ENCODE results near the gene TDRD12. TPM values are rescaled to one million over a fixed set of nuclear protein-coding genes. Genes with fewer than 3 reads are reported as not detected.

Gene TDRD12, protein sequence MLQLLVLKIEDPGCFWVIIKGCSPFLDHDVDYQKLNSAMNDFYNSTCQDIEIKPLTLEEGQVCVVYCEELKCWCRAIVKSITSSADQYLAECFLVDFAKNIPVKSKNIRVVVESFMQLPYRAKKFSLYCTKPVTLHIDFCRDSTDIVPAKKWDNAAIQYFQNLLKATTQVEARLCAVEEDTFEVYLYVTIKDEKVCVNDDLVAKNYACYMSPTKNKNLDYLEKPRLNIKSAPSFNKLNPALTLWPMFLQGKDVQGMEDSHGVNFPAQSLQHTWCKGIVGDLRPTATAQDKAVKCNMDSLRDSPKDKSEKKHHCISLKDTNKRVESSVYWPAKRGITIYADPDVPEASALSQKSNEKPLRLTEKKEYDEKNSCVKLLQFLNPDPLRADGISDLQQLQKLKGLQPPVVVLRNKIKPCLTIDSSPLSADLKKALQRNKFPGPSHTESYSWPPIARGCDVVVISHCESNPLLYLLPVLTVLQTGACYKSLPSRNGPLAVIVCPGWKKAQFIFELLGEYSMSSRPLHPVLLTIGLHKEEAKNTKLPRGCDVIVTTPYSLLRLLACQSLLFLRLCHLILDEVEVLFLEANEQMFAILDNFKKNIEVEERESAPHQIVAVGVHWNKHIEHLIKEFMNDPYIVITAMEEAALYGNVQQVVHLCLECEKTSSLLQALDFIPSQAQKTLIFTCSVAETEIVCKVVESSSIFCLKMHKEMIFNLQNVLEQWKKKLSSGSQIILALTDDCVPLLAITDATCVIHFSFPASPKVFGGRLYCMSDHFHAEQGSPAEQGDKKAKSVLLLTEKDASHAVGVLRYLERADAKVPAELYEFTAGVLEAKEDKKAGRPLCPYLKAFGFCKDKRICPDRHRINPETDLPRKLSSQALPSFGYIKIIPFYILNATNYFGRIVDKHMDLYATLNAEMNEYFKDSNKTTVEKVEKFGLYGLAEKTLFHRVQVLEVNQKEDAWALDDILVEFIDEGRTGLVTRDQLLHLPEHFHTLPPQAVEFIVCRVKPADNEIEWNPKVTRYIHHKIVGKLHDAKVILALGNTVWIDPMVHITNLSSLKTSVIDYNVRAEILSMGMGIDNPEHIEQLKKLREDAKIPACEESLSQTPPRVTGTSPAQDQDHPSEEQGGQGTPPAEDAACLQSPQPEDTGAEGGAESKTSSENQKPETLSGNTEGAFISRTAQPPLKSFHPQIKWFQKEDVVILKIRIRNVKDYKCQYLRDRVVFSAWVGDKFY (N-terminal part only)
- total RNA-seq, result 1 to 10 TPM in 1 of 4 donors, under 1 TPM in 3; 0.06 to 1.0 (median 0.13) TPM
- polyA plus RNA-seq, result not detected
- long read RNA-seq, donor 1, result 0 reads
- long read RNA-seq, donor 2, result 0 reads
- long read RNA-seq, donor 3, partial matches to known transcripts, result 0 of 1 reads
- long read RNA-seq, donor 3, other reads (novel, unspliced or antisense), result 1 of 1 reads
- long read RNA-seq, donor 4, result 0 reads

DNA sequence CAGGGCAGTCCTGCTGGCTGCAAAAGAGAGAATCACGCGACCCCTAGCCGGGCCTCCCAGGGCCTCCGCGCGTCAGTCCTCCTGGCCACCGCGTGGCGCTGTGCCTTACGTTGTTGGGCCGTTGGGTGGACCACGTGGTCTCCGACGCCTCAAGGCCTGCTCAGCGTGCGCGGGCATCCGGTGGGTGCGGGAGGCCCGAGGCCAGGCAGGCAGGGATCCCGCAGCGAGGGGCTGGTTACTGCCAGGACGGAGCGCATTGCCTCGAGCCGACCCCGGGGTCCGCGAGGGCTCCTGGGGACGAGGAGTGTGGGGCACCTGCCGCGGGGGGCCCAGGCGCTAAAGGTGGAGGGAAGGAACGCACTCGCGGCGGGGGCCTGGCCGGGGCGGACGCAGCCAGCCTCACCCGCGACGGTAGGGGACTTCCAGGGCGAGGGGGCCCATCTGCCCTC is at the start of gene TDRD12:
Gene TDRD12 (plus strand): TSS at position 157 of the 449 bp plus-strand sequence. CDS start 306 bp downstream, outside the sequence.
- H3K9me3 ChIP-seq (ENCODE audit: control insufficient read depth, low read length), result no peaks in the 10 kb centered on the region
- no peaks in the 10 kb centered on the region for H3K27me3 ChIP-seq (ENCODE audit: control insufficient read depth, insufficient read depth)
- WGBS, result 91% methylated on average over 44 of the region's 44 CpGs
- DNase-seq (peak in 2 of 3 donors; percentile 45 to 52), ATAC-seq (peak; percentile 16 to 40)
- H3K4me1 ChIP-seq (ENCODE audit: control insufficient read depth, insufficient read depth, low read length), result no peaks in the 10 kb centered on the region
- intact Hi-C loops (cut with DNase I), result no loop called here
- H3K27ac ChIP-seq (ENCODE audit: low read length), result no peak within 1 kb of the TSS
- no peak within 1 kb of the TSS for H3K4me3 ChIP-seq (ENCODE audit: low read length)

DNA sequence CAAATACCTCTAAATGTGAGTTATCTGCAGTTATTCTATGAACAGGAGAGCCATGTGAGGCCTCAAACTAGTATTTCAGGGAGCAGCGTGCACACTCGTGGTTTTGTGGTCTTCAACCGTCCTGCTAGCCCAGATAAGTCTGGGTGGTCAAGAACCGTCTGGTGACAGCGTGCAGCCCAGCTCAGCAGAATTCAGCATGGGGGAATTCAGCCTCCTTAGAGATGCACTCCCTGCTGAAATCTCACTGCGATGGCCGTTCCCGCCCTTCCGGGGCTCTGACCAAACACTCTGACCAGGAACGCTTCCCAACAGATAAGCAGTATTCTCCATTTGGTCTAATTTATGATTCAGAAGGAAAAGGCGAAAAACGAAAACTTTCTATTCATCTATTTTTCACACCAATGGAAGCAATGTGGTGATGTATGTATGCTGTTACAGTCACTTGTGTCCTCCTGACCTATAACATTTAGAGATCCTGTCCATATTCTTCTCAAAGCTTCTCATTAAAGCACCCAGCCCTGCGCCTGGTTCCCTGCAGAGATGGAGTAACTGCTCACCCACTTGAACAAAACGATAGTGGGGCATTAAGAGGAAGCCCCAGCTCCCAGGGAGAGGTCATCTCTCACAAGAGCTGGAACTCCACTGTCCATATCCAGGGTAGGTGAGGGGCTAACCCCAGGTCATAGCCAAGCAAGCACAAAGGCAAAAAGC is 47.5 kb upstream of the TDRD12 start:
- Histone ChIP-seq H3K27ac (ENCODE audit: low read length) (no peak overlapping the region), H3K4me3 (ENCODE audit: low read length) (no peak overlapping the region), H3K4me1 (ENCODE audit: control insufficient read depth, insufficient read depth, low read length) (peaks cover 4% of the 10 kb centered on the region), H3K27me3 (ENCODE audit: control insufficient read depth, insufficient read depth) (no peaks in the 10 kb centered on the region), H3K9me3 (ENCODE audit: control insufficient read depth, low read length) (no peaks in the 10 kb centered on the region)
- intact Hi-C loops (cut with DNase I), result no loop called here
- 73% methylated on average over 14 of the region's 14 CpGs for WGBS
- DNase-seq, result no peak
- no peak for ATAC-seq

DNA sequence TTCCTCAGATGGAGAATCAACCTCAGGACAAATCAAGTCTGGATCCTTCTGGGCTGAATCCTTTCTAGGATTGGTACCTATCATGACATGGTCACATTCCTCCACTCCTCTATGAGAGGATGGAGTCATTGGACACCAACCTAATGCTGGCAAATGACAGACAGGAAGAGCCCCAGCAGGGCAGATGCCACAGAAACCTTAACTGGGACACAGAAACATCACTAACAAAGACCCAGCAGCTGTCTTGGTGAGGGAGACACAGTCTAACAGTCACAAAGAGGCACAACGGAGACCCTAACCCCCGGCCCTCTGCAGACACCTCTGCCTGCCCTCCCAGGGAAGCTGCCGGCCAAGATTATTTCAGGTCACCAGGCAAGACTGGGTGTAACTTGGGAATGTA is 46.7 kb upstream of the TDRD12 start:
- intact Hi-C loops (cut with DNase I), result no loop called here
- H3K9me3 ChIP-seq (ENCODE audit: control insufficient read depth, low read length), result no peaks in the 10 kb centered on the region
- WGBS, result 81% methylated on average over 3 of the region's 3 CpGs
- DNase-seq, result no peak
- H3K27me3 ChIP-seq (ENCODE audit: control insufficient read depth, insufficient read depth), result no peaks in the 10 kb centered on the region
- no peak overlapping the region for H3K4me3 ChIP-seq (ENCODE audit: low read length)
- no peak for ATAC-seq
- H3K27ac ChIP-seq (ENCODE audit: low read length), result no peak overlapping the region
- peaks cover 4% of the 10 kb centered on the region for H3K4me1 ChIP-seq (ENCODE audit: control insufficient read depth, insufficient read depth, low read length)

DNA sequence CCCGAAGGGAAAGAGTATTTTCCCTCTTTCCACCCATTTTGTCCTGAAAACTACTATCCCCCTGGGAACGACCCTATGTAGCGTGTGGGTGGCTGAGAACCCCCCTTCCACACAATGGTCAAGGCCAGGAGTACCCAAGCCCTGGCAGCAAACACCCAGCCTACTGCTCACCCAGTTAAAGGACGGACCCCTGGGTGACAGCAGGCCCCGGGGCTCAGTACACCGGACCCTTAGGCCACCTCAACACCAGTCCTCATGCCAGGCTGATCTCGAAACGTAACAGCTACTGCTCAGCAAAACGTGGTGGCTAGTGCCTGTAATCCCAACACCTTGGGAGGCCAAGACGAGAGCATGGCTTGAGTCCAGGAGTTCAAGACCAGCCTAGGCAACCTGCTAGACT is 46.0 kb upstream of the TDRD12 start:
- no peak for ATAC-seq
- intact Hi-C loops (cut with DNase I), result no loop called here
- Histone ChIP-seq H3K27ac (ENCODE audit: low read length) (no peak overlapping the region), H3K4me3 (ENCODE audit: low read length) (no peak overlapping the region), H3K27me3 (ENCODE audit: control insufficient read depth, insufficient read depth) (no peaks in the 10 kb centered on the region), H3K9me3 (ENCODE audit: control insufficient read depth, low read length) (no peaks in the 10 kb centered on the region), H3K4me1 (ENCODE audit: control insufficient read depth, insufficient read depth, low read length) (peaks cover 4% of the 10 kb centered on the region)
- WGBS, result 88% methylated on average over 10 of the region's 10 CpGs
- no peak for DNase-seq

DNA sequence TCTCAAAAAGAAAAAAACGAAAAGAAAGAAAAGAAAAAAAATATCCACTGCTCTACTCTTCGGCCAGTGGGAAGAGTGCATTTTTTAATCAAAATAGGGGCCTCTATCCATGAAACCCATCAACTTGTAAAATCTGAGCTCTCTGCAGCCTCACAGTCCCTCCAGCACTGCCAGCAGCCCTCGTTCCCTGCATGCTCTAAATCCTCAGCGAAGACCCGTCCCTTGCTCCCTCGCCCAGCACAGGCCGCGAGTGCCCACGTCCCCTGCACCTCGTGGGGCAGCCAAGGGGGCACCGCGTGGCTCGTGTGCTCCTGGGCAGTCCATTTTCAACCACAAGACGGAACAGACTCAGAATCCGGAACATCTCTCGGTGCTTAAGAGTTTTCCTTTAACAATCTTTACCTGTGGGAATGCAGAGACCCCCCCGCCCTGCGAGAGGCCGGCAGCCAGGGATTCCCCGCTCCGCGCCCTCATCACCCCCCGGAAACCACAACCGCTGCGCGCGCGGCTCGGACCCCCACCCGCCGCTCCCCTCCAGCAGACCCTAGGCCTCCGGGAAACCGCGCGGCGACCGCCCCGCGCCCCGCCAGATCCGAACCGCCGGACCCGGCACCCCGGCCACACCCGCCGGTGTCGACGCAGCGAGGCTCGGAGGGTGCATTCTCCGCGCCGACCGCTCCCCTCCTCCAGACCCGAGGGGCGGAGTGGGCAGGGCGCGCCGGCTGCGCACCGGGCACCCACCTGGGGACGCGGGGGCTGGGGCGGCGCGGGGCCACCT is 45.2 kb upstream of the TDRD12 start:
- ATAC-seq, result no peak
- Histone ChIP-seq H3K9me3 (ENCODE audit: control insufficient read depth, low read length) (no peaks in the 10 kb centered on the region), H3K4me1 (ENCODE audit: control insufficient read depth, insufficient read depth, low read length) (peaks cover 4% of the 10 kb centered on the region), H3K27me3 (ENCODE audit: control insufficient read depth, insufficient read depth) (no peaks in the 10 kb centered on the region), H3K27ac (ENCODE audit: low read length) (no peak overlapping the region), H3K4me3 (ENCODE audit: low read length) (peak overlapping the region; percentile 76)
- intact Hi-C loops (cut with DNase I), result no loop called here
- 1% methylated on average over 67 of the region's 67 CpGs for WGBS
- peak in 1 of 3 donors; percentile 55 for DNase-seq

DNA sequence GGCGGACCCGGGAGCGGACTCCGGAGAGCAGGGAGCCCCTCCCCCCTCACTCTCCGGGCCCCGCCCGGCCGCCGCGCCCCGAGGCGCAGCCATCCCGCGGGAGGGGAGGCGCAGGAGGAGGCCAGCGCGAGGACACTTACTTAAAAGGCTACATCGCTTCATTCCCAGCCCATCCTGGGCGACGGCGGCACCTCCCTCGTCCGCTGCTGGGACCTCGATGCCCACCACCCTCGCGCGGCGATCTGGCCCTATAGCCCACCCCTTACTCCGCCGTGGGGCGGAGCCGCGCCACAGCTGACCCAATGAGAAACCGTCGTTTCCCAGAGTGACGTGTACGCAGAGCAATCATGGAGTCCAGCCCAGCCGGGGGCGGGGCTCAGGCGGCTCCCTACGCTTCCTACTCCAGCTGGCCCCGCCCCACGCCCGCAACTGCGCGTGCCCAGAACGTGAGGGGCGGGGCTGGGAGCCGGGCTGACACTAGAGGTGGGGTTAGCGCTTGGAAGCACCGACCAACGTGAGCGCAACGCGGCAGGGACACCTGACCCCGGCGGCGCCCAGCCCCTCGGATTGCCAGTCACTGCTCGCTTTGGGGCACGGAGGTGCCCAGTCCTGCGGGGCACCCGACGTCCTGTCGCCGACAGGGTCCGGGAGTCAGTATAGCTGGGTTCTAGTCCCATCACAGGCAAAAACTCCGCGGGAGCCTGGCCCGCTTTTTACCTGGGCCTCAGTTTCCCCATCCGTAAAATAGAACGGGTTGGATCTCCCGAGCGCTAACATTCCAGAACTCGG is 44.4 kb upstream of the TDRD12 start, which contains the start of gene ANKRD27:
Gene ANKRD27 (minus strand): TSS at position 250 of the 789 bp plus-strand sequence. CDS start 16,165 bp downstream, outside the sequence.
- Histone ChIP-seq H3K27me3 (ENCODE audit: control insufficient read depth, insufficient read depth) (no peaks in the 10 kb centered on the region), H3K9me3 (ENCODE audit: control insufficient read depth, low read length) (no peaks in the 10 kb centered on the region), H3K4me3 (ENCODE audit: low read length) (peak within 1 kb of the TSS; percentile 76), H3K27ac (ENCODE audit: low read length) (peak within 1 kb of the TSS; percentile 56), H3K4me1 (ENCODE audit: control insufficient read depth, insufficient read depth, low read length) (peaks cover 4% of the 10 kb centered on the region)
- intact Hi-C loops (cut with DNase I), result no loop called here
- ATAC-seq, result peak; percentile 97
- under 1% methylated on average over 75 of the region's 75 CpGs for WGBS
- DNase-seq, result peak; percentile 98 to 100 (median 99)

DNA sequence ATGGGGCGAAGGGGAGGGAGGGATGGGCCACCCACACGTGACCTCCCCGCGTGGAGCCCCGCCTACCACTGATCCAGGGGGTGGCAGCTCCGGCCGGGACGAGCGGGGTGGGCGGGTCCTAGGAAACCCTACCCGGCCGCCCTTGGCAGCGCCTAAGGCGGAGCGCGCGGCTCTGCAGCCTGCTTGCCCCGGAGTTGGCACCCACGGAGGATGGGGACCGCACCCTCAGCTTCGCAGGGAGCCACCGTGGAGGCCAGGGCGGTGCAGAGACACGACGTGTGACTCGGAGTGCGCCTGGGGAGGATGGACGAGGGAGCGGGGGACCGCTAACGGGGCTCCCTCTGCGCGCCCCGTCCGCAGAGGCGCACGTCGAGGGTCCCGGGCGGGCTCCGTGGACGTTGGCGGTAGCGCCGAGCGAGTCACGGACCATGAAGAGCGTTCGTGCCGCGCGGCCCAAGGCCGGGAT is 43.8 kb upstream of the TDRD12 start, which contains the start of gene RGS9BP:
Gene RGS9BP (plus strand): TSS at position 129 of the 466 bp plus-strand sequence. CDS start 416 bp downstream, outside the sequence.
- intact Hi-C loops (cut with DNase I), result no loop called here
- peak within 1 kb of the TSS; percentile 76 for H3K4me3 ChIP-seq (ENCODE audit: low read length)
- 3% methylated on average over 53 of the region's 53 CpGs for WGBS
- peaks cover 4% of the 10 kb centered on the region for H3K4me1 ChIP-seq (ENCODE audit: control insufficient read depth, insufficient read depth, low read length)
- DNase-seq (peak; percentile 92 to 95 (median 95)), ATAC-seq (peak; percentile 91 to 94)
- H3K27me3 ChIP-seq (ENCODE audit: control insufficient read depth, insufficient read depth), result no peaks in the 10 kb centered on the region
- H3K27ac ChIP-seq (ENCODE audit: low read length), result peak within 1 kb of the TSS; percentile 56
- no peaks in the 10 kb centered on the region for H3K9me3 ChIP-seq (ENCODE audit: control insufficient read depth, low read length)

DNA sequence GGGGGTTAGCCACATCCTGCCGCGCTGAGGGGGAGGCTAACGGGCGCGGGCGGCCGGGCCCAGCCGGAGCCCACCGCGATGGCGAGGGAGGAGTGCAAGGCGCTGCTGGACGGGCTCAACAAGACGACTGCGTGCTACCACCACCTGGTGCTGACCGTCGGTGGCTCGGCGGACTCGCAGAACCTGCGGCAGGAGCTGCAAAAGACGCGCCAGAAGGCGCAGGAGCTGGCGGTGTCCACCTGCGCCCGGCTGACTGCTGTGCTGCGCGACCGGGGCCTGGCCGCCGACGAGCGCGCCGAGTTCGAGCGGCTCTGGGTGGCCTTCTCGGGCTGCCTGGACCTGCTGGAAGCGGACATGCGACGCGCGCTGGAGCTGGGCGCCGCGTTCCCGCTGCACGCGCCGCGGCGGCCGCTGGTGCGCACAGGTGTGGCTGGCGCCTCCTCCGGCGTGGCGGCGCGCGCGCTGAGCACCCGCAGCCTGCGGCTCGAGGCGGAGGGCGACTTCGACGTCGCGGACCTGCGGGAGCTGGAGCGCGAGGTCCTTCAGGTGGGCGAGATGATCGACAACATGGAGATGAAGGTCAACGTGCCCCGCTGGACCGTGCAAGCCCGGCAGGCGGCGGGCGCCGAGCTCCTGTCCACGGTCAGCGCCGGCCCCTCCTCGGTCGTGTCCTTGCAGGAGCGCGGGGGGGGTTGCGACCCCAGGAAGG is 43.2 kb upstream of the TDRD12 start:
- DNase-seq (peak in 2 of 3 donors; percentile 63 to 69), ATAC-seq (no peak)
- H3K27me3 ChIP-seq (ENCODE audit: control insufficient read depth, insufficient read depth), result no peaks in the 10 kb centered on the region
- intact Hi-C loops (cut with DNase I), result no loop called here
- H3K4me3 ChIP-seq (ENCODE audit: low read length), result peak overlapping the region; percentile 61
- H3K27ac ChIP-seq (ENCODE audit: low read length), result no peak overlapping the region
- 2% methylated on average over 93 of the region's 93 CpGs for WGBS
- H3K4me1 ChIP-seq (ENCODE audit: control insufficient read depth, insufficient read depth, low read length), result peaks cover 4% of the 10 kb centered on the region
- H3K9me3 ChIP-seq (ENCODE audit: control insufficient read depth, low read length), result no peaks in the 10 kb centered on the region

Measured in right cardiac atrium (tissue), 5 donors.